Stimulated activated CD8-positive, alpha-beta memory T cell treated with anti-CD3 and anti-CD28 coated beads, Interleukin-15, amount 100 ng/mL, for 1 hour (primary cell): Measurements from ENCODE around the gene PRR35.

Experiments
- DNase-seq: peaks from one replicate; pipeline ENCODE4 v3.0.0-alpha.2; 2020; ENCODE audit warnings: low read depth

The PRR35 gene

DNA sequence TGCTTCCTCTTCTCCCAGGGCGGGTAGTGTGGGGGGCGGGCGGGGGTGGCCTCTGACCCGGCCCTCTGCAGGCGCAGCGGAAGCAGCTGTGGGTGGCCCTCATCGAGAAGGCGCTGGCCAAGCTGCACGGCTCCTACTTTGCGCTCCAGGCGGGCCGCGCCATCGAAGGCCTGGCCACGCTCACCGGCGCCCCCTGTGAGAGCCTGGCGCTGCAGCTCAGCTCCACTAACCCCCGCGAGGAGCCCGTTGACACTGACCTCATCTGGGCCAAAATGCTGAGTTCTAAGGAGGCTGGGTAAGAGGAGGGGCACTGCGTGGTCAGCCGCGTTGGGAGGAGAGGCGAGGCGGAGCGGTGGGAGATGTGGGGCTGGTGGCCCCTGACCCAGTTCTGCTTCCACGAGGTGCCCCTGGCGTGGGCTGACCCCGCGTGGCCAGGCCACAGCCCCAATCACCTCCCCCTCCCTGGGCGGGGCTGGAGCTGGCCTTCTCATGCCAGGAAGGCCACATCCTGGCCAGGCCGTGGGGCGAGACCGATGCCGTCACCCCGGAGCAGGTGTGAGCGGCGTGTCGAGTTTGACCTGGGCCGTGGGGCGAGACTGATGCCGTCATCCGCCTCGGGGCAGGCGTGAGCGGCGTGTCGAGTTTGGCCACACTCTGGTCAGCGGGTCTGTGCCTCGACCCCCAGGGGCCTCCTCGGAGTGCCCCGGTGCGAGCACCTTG lies 10.5 kb upstream of the PRR35 start:
- DNase-seq, result no peak

DNA sequence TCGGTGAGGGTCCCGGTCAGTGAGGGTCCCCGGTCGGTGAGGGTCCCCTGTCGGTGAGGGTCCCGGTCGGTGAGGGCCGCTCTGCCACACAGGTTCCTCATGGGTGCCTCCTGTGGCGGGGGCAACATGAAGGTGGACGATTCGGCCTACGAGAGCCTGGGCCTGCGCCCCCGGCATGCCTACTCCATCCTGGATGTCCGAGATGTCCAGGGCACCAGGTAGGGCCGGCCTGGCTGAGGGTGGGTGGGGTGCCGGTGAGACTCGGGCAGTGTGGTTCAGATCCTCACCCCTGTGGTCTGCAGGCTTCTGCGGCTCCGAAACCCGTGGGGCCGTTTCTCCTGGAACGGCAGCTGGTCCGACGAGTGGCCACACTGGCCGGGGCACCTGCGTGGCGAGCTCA lies 9.0 kb upstream of the PRR35 start:
- no peak for DNase-seq

DNA sequence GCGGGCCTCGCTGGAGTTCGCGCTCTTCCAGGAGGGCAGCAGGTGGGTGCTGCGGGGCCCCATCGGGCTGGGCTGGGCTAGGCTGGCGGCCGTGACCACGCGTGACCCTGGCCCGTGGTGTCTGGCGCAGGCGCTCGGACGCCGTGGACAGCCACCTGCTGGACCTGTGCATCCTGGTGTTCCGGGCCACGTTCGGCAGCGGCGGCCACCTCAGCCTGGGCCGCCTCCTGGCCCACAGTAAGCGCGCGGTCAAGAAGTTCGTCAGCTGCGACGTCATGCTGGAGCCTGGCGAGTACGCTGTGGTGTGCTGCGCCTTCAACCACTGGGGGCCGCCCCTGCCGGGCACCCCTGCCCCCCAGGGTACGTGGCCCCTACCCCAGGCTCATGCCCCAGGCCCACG lies 8.0 kb upstream of the PRR35 start:
- no peak for DNase-seq

GRCh38 chr16:553601-554296 lies 6.4 kb upstream of the PRR35 start:
- no peak for DNase-seq

DNA sequence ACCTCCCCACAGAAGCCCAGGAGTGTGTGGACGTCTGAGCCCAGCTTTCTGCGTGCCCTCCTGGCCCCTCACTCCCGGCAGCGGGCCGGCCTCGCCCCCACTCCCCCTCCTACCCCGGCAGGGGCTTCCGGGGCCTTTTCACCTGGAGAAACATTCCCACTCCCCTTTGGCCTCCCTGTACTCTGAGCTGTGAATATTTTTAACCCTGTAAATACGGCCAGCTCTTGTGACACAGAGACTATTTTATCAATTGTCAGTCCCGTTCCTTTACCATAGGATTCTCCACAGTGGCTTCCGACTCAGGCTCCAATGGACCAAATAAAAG lies 5.9 kb upstream of the PRR35 start:
- no peak for DNase-seq

- DNase-seq, result no peak
Measured at GRCh38 chr16:554640-555365, 5.4 kb upstream of the PRR35 start.

DNA sequence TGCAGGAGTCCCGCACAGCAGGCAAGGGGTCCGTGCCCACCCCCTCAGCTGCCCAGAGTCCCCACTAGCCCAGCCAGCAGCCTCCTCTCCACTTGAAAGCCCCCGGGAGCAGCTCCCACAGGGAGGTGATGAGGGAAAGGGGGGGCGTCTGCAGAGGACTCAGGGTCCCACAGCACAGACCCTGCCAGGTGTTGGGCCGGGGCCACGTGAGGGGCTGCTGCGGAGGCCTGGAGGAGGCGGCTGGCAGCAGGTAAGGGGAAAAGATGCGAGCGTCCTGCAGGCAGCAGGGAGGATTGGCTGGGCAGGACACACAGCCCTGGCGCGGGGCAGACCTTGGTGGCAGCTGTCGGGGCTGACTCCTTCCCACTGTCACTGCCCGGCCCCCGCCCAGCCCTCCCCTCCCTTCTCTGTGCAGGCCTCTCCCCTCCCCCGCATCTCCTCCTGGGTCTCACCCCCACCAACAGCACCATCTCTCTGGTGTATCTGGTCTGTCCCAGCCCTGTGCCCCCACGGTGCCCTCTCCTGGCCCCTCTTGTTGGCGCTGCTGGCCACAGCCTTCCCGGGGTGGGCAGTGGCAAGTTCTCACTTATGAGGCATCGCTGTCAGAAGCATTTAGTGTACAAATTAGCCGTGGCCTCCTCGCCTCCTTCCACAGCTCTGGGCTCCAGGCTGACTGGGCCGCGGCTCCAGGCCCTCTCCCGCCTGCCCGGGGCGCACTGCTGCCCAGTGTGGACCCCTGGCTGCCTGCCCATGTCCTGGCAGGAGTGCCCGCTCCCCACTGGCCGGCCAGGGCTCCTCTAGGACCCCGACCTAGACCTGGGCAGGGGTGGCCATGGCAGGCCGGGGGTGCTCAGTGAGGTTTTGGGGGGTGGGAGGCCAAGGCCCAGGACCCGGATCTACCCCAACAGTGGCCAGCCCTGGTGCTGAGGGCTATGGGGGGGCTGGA lies 4.4 kb upstream of the PRR35 start:
- no peak for DNase-seq

GRCh38 chr16:556474-557173 lies 3.6 kb upstream of the PRR35 start:
- no peak for DNase-seq

GRCh38 chr16:557463-558297 lies 2.5 kb upstream of the PRR35 start:
- DNase-seq, result no peak

GRCh38 chr16:558298-559020 lies 1.7 kb upstream of the PRR35 start:
- DNase-seq, result no peak

DNA sequence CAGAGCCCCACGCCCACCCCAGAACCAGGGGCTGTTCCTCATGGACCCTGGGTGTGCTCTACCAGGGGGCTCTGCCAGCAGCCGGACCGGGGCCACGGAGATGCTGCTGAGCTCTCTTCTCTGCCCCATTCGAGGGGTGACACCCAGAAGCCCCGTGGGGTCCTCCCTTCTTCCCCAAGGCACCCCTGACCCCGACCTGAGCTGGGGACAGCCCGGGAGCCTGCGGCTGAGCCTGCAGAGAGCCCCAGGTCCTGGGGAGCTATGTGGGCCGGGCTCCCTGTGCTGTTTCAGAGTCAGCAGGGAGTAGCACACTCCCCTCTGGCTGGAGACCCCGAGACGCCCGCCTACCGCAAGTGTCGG lies 1.2 kb upstream of the PRR35 start:
- no peak for DNase-seq

GRCh38 chr16:559411-560203 lies 587 bp upstream of the PRR35 start:
- no peak for DNase-seq

DNA sequence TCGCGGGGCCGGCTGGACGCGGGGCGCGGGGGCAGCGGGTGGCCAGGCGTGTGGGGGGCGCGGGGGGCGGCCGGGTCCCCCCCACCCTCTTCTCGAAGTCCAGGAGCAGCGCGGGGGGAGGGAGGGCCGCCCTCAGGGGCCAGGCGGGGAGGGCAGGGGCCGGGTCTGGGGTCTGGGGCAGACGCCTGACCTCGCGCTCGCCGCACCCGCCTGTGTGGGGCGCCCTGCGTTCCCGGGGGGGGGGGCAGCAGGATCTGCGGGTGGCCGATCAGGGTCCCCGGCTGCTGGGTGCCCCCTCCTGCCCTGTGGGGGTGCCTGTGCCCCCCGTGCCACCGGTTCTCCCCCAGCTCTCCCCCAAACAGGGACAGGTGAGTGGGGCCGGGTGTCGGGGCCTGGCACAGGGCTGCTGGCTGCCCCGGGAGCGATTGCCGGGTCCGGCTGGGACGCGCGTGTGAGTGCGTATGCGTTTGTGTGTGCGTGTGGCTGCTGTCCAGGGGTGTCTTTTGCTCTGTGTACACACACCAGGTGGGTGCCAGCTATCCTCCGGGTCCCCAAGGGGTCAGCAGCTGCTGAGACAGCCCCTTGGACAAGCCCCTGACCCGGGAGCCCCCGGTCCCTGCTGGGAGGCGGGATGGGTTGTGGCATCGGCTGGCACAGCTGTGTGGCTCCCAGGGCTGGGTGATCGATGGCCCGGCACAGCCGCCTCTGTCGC lies 663 bp downstream of the PRR35 start:
- DNase-seq, result no peak

DNA sequence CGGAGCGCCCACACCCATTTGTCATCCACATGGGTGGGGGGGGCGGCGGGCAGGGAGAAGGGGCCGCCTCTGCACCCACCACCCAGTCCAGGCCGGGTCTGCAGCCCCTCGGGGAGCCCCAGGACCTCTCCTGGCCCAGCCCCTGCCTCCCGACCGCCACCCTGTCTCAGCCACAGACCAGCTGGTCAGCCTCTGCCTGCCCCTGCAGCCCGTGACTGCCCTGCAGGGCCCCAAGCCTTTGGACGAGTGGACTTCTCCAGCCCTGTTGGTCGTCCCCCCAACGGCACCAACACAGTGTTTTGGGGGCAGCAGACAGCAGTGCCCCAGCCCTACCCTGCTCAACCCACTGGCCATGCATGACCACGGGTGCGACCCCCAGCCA lies 1.2 kb downstream of the PRR35 start:
- DNase-seq, result no peak

GRCh38 chr16:561957-562938 lies 2.1 kb downstream of the PRR35 start:
- no peak for DNase-seq

- DNase-seq, result no peak
Measured at GRCh38 chr16:563072-563644, 3.0 kb downstream of the PRR35 start.
